ENCODE results near the gene CCDC3.

The CCDC3 gene

GRCh38 chr10:12961416-12962205, 39.9 kb downstream of the CCDC3 start:
- DNase-seq (ENCODE audit: low read depth): no peak

- DNase-seq (ENCODE audit: low read depth): no peak
Observed at GRCh38 chr10:12960941-12961340, 40.6 kb downstream of the CCDC3 start.

GRCh38 chr10:12960334-12960898, 41.1 kb downstream of the CCDC3 start:
- no peak for DNase-seq (ENCODE audit: low read depth)

GRCh38 chr10:12958546-12959110, 42.9 kb downstream of the CCDC3 start:
- no peak for DNase-seq (ENCODE audit: low read depth)

- DNase-seq (ENCODE audit: low read depth): no peak
Observed at GRCh38 chr10:12957081-12957480, 44.4 kb downstream of the CCDC3 start.

- no peak for DNase-seq (ENCODE audit: low read depth)
Observed at GRCh38 chr10:12954866-12955265, 46.6 kb downstream of the CCDC3 start.

- DNase-seq (ENCODE audit: low read depth): no peak
Observed at GRCh38 chr10:12950583-12951128, 50.9 kb downstream of the CCDC3 start.

- DNase-seq (ENCODE audit: low read depth): no peak
Observed at GRCh38 chr10:12949248-12949647, 52.3 kb downstream of the CCDC3 start.

GRCh38 chr10:12947741-12948140, 53.8 kb downstream of the CCDC3 start:
- no peak for DNase-seq (ENCODE audit: low read depth)

- DNase-seq (ENCODE audit: low read depth): no peak
Observed at GRCh38 chr10:12946372-12946771, 55.1 kb downstream of the CCDC3 start.

GRCh38 chr10:12945690-12946359, 55.7 kb downstream of the CCDC3 start:
- no peak for DNase-seq (ENCODE audit: low read depth)

GRCh38 chr10:12944931-12945330, 56.6 kb downstream of the CCDC3 start:
- no peak for DNase-seq (ENCODE audit: low read depth)

GRCh38 chr10:12943425-12943824, 58.1 kb downstream of the CCDC3 start:
- DNase-seq (ENCODE audit: low read depth): no peak

- DNase-seq (ENCODE audit: low read depth): no peak
Observed at GRCh38 chr10:12941966-12942365, 59.5 kb downstream of the CCDC3 start.

GRCh38 chr10:12940791-12941190, 60.7 kb downstream of the CCDC3 start:
- DNase-seq (ENCODE audit: low read depth): no peak

- no peak for DNase-seq (ENCODE audit: low read depth)
Observed at GRCh38 chr10:12938271-12938670, 63.2 kb downstream of the CCDC3 start.

- no peak for DNase-seq (ENCODE audit: low read depth)
Observed at GRCh38 chr10:12937527-12937926, 64.0 kb downstream of the CCDC3 start.

- DNase-seq (ENCODE audit: low read depth): no peak
Observed at GRCh38 chr10:12934777-12935176, 66.7 kb downstream of the CCDC3 start.

- DNase-seq (ENCODE audit: low read depth): no peak
Observed at GRCh38 chr10:12929381-12929780, 72.1 kb downstream of the CCDC3 start.

- no peak for DNase-seq (ENCODE audit: low read depth)
Observed at GRCh38 chr10:12928571-12928970, 72.9 kb downstream of the CCDC3 start.

GRCh38 chr10:12927896-12928295, 73.6 kb downstream of the CCDC3 start:
- no peak for DNase-seq (ENCODE audit: low read depth)

- no peak for DNase-seq (ENCODE audit: low read depth)
Observed at GRCh38 chr10:12925845-12926244, 75.7 kb downstream of the CCDC3 start.

GRCh38 chr10:12924911-12925310, 76.6 kb downstream of the CCDC3 start:
- DNase-seq (ENCODE audit: low read depth): no peak
